Measurements from ENCODE around the gene PAX2.

DNA sequence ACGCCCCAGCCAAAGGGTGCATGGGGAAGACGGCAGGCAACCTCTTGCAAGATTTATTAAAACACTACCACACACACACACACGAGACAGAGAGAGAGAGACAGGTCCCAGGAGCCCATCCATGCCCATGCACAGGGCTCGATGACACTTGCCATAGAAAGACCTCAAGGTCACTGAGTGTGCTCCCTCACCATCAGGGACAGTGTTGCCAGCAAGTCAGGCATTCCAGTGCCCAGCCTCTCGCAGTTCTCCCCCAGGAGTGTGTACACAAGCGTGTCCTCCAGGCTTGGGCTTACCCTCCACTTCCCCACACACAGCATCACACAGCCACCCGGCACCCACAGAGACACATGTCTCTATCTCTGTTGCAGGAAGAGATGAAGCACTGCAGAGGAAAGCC is 120.6 kb downstream of the PAX2 start:
- TF ChIP-seq EP300 (IDR thresholded peaks at IDR 0.05) = no peak
- TF ChIP-seq, protein P1, sequence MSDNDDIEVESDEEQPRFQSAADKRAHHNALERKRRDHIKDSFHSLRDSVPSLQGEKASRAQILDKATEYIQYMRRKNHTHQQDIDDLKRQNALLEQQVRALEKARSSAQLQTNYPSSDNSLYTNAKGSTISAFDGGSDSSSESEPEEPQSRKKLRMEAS (IDR thresholded peaks at IDR 0.05) = no peak
- no peak for TF ChIP-seq PHF8 (IDR thresholded peaks at IDR 0.05; ENCODE audit: borderline replicate concordance, low read depth)
- no peak for TF ChIP-seq CEBPB (IDR thresholded peaks at IDR 0.05)
- TF ChIP-seq, protein P2, sequence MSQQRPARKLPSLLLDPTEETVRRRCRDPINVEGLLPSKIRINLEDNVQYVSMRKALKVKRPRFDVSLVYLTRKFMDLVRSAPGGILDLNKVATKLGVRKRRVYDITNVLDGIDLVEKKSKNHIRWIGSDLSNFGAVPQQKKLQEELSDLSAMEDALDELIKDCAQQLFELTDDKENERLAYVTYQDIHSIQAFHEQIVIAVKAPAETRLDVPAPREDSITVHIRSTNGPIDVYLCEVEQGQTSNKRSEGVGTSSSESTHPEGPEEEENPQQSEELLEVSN (IDR thresholded peaks at IDR 0.05; ENCODE audit: borderline replicate concordance, low read depth) = no peak
- no peak for TF ChIP-seq POLR2A (IDR thresholded peaks at IDR 0.05; ENCODE audit: low read length)
- TF ChIP-seq, protein P3, sequence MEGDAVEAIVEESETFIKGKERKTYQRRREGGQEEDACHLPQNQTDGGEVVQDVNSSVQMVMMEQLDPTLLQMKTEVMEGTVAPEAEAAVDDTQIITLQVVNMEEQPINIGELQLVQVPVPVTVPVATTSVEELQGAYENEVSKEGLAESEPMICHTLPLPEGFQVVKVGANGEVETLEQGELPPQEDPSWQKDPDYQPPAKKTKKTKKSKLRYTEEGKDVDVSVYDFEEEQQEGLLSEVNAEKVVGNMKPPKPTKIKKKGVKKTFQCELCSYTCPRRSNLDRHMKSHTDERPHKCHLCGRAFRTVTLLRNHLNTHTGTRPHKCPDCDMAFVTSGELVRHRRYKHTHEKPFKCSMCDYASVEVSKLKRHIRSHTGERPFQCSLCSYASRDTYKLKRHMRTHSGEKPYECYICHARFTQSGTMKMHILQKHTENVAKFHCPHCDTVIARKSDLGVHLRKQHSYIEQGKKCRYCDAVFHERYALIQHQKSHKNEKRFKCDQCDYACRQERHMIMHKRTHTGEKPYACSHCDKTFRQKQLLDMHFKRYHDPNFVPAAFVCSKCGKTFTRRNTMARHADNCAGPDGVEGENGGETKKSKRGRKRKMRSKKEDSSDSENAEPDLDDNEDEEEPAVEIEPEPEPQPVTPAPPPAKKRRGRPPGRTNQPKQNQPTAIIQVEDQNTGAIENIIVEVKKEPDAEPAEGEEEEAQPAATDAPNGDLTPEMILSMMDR (IDR thresholded peaks at IDR 0.05) = no peak
- TF ChIP-seq, protein P4, sequence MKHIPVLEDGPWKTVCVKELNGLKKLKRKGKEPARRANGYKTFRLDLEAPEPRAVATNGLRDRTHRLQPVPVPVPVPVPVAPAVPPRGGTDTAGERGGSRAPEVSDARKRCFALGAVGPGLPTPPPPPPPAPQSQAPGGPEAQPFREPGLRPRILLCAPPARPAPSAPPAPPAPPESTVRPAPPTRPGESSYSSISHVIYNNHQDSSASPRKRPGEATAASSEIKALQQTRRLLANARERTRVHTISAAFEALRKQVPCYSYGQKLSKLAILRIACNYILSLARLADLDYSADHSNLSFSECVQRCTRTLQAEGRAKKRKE (CRISPR knock-in tag; IDR thresholded peaks at IDR 0.05; ENCODE audit: low read depth) = no peak
- TF ChIP-seq, protein P5, sequence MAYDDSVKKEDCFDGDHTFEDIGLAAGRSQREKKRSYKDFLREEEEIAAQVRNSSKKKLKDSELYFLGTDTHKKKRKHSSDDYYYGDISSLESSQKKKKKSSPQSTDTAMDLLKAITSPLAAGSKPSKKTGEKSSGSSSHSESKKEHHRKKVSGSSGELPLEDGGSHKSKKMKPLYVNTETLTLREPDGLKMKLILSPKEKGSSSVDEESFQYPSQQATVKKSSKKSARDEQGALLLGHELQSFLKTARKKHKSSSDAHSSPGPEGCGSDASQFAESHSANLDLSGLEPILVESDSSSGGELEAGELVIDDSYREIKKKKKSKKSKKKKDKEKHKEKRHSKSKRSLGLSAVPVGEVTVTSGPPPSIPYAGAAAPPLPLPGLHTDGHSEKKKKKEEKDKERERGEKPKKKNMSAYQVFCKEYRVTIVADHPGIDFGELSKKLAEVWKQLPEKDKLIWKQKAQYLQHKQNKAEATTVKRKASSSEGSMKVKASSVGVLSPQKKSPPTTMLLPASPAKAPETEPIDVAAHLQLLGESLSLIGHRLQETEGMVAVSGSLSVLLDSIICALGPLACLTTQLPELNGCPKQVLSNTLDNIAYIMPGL (CRISPR knock-in tag; IDR thresholded peaks at IDR 0.05; ENCODE audit: borderline replicate concordance) = no peak
- no peak for TF ChIP-seq FOSL2 (IDR thresholded peaks at IDR 0.05)
- TF ChIP-seq FOSL2 (CRISPR knock-in tag; IDR thresholded peaks at IDR 0.05) = no peak
- TF ChIP-seq CHD4 (IDR thresholded peaks at IDR 0.05; ENCODE audit: borderline replicate concordance) = no peak
- TF ChIP-seq, protein P6, sequence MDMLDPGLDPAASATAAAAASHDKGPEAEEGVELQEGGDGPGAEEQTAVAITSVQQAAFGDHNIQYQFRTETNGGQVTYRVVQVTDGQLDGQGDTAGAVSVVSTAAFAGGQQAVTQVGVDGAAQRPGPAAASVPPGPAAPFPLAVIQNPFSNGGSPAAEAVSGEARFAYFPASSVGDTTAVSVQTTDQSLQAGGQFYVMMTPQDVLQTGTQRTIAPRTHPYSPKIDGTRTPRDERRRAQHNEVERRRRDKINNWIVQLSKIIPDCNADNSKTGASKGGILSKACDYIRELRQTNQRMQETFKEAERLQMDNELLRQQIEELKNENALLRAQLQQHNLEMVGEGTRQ (IDR thresholded peaks at IDR 0.05) = no peak

All from A549 (cell line).